HG03558 (cell line): ENCODE results near the gene SAMSN1.
A peak's percentile ranks its signal among the peaks of the same experiment; 100 is the strongest.

Source experiments
- ATAC-seq: cut with Tn5 transposase; IDR thresholded peaks from one replicate; pipeline ENCODE4 v1.9.1; 2021; ENCODE audit warnings: moderate number of reproducible peaks; ENCODE audit not compliant: unreplicated experiment; ENCODE audit errors: extremely low read depth

The SAMSN1 gene

DNA sequence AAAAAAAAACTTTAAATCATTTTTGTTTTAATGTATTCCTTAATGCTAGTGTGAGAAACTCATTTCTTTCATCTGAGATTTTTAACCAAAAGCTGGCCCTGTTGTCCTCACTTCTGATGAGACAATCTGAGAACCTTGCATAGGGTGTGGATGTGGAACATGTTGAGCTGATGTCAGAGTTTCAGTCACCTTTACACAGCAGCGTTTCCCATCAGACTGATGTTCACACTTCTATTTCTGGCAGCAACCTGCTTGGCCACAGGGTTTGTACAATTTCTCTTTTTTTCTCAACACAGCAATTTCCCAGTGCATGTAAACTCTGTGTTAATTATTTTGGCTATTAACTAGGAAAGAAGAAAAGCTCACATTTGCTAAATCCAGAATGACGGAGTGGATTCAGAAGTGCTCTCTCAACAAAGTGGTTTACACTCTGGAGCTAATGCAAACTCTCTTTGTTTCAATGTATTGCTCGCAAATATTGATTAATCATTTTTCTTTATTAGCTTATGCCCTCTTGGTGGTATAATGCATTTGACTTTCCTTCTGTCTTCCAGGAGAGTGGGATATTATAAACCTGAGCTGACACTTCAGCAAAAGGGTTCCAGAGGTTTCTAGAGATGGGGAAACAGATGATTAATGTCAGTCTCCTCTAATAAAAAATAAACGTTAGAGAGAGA is 92.6 kb downstream of the SAMSN1 start:
- peak; percentile 71 for ATAC-seq

DNA sequence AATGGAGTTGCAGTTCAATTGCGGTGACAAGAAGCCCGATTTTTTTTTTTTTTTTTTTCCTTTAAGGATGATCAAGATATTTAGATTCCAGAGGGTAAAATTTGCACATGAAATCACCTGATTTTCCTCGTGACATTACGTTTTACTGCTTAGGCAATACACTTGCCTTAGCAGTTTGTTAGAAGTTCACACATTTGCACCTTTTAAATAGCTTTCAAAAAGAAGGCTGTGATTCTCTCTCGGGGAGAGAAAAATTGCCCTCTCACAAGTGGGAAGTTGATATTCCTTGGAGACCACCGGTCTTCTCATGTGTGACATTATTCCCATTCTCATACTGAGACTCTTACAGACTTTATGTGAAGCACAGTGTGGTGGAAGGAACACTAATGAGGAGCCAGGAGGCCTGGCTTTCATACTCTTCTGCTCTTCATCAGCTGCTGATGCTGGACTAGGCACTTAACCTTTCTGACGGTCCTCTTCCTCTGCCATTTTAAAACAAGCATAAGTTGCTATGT is 93.3 kb downstream of the SAMSN1 start:
- no peak for ATAC-seq

DNA sequence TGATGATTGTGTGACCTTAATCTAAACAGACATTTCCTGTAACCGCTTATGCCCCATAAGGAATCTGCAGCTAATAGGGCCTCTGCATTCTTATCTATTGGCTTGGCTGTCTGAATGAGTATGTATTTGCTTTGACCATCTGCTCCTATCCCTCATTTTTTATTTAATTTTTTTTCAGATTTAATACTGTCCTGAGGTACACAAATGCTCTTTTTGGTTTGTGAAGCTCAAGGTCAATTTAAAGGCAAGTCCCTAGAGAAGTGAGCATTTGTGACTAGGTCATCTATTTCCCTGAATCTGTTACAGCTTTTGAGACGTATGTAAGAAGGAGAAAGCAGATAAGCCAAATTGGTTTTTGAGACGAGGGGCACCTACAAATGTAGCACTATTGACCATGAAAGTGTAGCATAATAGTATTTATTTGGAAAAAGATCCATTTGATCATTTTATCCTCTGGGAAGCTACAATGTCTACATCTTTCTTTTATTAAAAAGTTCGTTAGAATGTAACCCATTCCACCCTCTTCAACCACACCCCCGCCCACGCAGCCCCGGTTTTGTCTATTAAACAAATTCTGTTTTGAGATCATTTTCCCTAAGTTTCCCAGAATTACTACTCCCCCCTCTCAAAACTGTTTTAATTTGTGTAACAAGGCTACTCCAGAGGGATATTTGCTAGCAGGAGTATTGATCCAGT is 93.9 kb downstream of the SAMSN1 start:
- no peak for ATAC-seq

DNA sequence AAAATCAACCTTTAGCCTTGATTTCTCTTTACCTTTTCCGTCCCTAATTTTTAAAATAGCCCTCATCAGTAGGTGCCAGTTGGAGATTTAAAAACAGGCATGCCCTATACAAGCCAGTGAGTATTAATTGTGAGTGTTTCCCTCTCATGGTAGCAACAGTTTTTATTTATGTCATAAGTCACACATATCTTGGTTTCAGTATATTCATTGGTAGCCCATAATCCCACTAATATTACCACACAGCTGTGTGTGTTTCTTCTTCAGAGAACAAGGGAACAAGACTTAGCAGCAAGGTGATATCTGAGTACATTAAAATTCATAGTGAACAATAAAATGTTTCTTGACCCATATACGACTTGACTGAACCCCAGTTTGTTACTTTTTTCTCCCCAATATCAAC is 94.6 kb downstream of the SAMSN1 start:
- ATAC-seq = no peak

DNA sequence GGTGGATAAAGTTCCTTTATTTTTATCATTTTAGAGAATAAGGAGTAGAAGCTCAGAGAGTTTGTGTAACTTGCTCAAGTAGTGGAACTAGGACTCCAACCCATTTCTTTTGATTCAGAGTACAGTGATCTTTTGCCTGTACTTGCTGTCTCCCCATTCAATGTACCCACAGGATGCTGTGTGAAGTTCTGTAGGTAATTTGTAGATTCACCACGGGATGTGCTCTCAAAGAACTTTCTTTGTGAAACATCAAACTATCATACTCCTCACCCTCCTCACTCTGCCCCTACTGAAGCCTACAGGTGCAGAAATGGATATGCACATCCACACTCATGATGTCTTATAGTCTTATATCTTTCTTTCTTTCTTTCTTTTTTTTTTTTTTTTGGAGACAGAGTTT is 97.3 kb downstream of the SAMSN1 start:
- ATAC-seq = no peak

DNA sequence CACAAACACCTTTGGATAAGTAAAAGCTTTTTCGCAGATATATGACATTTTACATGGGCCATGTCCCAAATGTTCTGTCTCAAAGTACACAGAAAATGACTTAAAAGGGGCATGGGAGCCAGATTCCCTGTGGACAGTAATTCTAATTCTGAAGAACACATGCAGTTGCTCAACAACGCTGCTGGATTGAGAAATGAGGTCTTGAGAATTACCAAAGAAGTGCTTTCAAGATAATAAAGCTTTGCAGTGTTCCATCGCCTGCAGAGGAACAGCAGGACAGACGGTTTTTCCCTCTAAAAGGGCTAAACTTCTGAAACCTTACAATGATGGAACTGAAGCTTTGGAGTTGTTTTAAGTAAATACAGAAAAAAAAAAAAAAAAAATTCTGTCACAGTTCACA is 107.9 kb downstream of the SAMSN1 start:
- no peak for ATAC-seq

DNA sequence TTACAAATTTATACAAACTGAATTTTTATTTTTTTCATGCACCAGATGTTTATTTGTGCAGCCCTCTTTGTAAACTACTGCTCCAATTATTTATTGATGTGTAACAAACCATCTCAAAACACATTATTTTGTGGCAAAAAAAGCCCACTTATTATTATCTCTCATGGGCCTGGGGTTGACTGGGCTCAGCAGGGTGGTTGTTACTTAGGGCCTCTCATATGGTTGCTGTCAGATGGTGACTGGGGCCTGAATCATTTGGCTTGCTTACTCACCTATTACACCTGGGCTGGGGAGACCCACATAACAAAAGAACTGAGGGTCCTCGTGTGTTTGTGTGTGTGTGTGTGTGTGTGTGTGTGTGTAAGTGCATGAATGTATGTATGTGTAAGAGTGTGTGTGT is 110.7 kb downstream of the SAMSN1 start:
- ATAC-seq = no peak
